HG03565 (cell line): Measurements from ENCODE around the gene MILR1.

Experiments used
- ATAC-seq: cut with Tn5 transposase; IDR thresholded peaks from one replicate; pipeline ENCODE4 v1.9.1; 2021; ENCODE audit warnings: mild to moderate bottlenecking, moderate library complexity; ENCODE audit not compliant: unreplicated experiment

MILR1 gene

DNA sequence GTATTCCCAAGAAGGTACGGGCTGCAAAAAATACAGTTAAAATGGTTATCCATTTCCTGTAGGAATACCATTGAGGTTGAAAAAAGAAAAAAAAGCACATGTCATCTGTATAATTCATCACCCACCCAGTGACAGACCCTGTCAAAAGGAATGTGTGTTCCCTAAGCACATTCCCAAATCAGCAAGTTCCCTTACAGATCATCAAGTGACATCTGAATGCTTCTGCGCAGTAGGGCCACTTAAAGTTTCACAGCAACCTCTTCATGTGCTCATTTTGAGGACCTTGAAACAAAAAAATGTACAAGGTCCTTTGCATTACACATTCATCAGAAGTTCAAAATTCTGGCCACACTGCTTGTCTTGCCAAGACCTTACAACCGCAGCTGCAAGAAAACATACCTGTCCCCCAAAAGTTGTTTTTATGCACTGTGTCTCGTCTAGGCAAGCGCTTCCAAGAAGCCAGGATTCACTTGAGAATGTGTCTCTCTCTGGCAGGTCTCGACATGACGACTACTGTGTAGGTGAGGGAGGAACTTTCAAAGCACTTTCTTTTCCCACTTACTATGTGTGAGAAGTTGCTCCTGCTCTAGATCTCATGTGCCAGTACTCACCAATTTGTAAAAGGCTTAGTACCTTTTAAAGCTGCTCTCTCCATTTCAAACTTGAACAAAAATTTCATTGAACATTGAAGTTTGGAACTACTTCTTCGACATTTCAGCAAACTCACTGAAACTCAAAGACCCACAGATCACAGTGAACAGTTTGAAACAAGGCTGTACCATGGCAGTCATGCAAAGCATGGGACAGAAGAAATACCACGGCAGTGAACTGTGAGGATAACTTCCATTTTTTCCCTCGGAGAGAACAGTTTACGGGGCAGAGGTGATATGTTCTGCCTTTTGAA lies 52.2 kb downstream of the MILR1 start:
- ATAC-seq = no peak

DNA sequence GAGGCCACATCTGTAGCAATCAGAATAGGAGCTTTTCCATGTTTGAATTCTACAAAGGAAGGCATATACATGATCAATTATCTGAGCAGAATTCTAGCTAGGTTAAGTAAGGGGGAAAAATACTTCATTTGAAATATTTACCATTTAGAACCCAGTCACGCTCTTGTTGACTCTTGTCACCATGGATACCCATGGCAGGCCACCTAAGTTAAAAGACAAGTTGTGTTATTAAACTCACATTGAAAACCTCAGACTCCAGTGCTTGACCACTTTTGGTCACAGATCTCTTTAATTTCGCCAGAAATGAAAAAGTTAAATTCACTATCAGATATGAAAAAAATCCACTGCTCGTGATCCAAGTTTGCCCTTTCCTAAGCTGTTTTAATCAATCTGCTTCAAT lies 53.1 kb downstream of the MILR1 start:
- ATAC-seq = no peak

DNA sequence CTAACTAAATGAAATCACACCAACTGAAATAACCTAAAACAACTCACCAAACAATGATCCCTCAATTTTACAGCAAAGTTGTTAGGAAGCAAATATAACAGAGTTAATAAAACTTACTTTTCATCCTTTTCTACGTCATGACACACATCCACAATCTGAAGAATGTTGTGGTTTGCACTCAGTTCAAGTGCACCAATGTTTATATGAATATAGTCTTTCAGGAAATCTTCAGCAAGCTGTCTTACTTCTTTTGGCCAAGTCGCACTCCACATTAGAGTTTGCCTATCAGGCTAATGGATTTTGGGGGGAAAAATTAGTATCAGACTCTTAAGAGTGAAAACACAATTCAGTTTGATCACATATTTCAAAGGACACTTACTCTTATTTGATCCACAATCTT lies 53.9 kb downstream of the MILR1 start:
- no peak for ATAC-seq

DNA sequence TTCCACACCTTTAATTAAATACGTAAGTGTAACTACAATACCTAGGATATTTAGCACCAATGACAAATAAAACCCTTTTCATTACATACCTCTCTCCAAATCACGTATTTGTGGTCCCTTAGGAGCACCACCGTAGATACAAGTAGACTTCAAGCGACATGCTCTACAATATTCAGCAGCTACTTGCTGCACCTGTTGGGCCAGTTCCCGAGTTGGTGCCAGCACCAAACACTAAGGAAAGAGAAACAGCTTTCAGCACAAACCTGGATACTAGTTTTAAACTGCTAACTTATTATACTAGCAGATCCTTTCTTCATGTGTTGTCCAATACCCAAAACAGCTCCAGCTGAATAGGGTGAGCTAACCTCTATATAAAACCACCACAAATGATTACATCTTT lies 54.4 kb downstream of the MILR1 start:
- no peak for ATAC-seq

DNA sequence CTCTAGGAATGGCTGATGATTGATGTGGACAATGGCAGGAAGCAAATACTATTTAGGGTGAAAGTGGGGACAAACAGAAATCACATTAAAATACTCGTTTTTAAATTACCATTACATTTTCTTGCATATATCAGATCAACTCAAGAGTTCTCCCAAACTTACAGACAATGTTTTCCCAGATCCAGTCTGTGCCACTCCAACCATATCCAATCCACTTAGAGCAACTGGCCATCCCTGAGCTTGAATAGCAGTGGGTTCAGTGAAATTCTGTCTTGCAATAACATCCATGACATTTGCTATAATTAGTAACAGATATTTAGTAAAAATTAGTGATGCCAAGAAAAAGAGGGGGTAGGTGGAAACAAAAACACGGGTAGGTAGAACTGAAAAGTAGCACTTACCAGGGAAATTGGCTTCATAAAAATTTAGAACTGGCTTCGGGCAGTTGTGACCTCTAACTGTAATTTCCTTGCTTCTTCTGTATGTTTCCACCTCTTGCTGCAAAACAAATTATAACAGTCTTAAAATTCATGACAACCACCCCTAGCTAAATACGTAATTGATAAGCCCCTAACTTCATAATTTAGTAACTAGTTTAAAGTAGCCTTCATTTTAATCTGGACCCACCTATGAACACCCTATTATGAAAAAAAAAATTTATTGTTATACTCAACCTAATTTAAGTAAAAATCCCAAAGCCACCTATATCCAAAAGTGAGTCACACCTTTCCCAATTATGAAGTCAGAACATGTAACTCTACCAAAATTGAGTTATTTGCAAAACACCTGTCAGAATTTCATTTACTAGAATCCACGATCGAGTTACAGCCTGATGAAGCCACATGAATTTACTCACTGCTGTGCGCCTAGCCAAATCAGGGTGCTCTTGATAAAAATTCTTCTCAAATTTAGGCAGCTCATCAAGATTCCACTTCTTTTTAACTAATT lies 55.2 kb downstream of the MILR1 start:
- no peak for ATAC-seq

DNA sequence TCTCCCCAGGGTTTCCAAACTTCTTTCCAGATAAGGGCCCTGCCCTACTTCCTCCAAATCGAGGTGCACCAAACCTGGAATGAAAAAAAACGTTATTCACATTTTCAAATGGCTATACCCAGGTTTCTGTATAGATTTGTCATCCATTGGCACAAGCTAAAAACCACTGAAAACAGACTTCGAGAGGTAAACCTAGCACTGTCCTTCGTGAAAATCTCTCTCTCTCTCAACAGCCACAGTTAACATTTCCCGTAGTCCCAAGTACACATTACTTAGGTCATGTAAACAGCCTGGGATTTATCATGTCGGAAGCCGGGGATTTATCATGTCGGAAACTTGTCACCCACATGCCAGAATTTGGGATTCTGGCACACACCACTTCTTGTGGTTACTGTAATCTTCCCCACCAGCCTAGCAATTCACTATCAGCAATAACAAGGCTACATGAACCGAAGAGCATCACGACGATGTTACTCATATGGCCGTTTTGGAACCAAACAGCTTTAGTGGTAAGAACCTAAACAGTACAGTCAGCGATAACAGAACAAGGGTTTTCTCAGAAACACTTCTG lies 55.9 kb downstream of the MILR1 start:
- no peak for ATAC-seq

DNA sequence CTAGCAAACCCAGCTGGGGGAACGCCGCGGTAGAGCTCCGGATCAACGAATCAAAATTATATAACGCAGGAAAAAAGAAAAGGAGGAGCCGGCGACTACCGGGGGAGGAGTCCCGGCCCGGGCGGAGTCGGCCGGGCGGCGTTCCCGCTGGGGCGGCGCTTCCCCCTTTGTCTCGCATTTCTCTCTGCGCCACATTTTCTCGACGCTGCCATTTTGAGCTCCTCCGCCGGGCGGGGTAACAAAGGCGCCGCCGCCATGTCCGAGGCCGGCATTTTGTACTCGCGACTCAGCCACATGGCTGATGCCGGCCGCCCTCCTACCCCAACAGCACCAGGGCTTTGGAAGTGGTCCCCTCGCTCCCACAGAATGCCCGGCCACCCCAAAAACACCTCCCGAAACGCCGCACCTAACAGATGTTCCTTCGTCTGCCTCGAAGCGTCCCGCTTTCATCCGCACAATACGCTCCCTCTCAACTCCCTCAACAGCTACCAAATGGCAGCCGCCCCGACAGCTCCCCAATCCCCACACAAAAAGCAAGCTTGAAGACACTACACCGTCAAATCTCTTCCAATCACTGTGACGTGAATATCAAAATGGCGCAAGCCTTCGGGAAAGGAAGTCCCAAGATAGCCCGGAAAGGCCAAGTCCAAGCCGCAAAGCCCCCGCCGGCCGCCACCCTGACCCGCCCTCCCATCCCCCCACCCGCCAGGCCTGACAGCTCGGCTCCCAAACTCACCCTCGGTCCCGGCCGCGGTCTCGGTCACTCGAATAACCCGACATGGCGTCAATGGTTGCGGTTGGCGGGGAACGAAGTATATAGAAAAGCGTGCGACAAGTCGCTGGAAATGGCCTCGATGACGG lies 56.7 kb downstream of the MILR1 start:
- no peak for ATAC-seq

DNA sequence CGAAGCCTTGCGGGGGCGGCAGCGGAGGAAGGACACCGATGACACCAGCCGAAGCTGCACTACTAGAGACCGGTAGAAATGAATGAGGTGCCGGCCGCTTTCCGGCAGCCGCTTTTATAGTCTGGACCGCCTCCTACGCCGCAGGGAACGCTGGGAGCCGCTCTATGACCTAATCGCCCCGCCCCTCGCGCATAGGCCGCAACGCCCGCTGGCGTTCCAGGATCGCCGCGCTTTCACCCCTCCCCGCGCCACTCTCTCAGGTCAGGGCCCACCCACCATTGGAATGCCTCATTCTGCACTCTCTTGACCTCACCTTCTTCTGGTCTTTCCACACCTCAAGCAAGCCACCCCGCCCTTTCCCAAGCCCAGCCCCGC lies 57.3 kb downstream of the MILR1 start, which contains the start of gene DDX5:
TSS of gene DDX5 (minus strand) at position 89 of the 375 bp plus-strand sequence. CDS start 170 bp downstream, outside the sequence.
- ATAC-seq = peak; percentile 50

DNA sequence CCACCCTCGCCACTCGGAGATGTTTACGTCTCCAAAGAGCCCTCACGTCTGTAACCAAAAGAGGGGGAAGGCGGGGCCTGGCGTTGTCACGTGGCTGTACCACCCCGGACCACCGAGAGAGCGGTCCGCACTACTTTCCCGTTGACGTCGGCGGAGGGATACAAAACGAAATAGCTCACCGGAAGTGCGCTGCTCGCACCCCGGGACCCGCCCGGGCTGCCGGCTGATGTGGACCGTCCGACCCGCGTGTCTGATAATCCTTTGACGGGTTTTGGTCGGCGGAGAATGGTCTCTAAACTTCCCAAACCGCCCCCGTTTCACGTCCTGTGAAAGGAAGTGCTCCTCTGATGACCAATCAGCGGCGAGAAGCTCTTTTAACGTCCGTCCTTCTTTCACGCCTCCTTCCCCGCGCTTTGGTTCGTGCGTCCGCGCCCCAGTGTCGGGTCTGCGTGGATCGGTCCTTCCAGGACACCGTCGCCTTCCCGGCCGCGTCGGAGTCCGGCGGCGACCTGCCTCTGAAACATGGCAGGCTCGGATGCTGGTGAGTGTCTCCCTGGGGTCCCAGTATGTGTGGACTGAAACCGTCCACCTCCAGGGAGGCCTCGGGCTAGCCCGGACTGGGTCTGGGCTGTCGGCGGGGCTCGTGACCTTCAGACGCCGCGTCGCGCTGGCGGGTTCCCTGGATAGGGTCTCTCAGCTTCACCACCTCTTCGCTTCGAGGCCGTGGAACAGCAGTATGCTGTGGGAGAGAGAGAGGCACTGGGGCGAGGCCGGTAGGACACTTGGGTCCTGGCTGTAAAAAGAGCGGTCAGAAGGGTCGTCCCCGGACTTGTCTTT lies 57.9 kb downstream of the MILR1 start, which contains the start of gene CEP95:
TSS of gene CEP95 (plus strand) at position 402 of the 837 bp plus-strand sequence. CDS start at position 523, 121 bp downstream.
- ATAC-seq = peak; percentile 39

DNA sequence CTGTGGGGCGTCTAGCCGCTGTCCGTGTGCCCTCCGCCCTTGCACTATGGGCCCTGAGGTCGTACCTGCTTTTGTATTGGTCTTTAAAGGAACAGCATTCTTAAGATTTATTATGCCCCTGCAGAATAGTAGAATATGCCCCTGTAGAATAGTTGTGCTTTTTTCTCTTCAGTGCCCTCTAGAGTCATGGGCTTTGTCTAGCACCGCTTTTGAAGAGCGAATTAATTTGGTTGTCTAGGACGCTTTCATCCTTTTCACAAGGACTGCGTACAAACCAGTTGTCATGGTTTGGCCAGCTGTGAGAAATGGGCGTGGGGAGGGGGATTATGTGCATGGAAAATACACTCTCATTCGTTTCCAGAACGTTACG lies 58.5 kb downstream of the MILR1 start:
- ATAC-seq = peak; percentile 18

DNA sequence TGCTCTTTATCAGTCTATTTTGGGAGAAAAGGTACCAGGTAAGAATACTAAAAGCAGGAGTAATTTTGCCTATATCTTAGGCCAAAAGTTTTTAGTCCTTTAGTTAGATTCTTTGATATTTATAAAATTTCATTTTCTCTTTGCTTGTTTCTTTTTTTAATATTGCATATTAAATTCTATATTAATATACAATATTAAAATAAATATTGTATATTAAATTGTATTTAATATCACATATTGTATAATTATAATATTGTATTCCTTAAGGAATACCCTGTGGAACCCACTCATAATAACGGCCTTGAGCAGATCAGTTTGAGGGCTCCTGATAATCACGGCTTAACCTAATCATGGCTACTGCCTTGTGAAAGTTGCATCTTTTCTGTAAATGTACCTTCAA lies 59.8 kb downstream of the MILR1 start:
- ATAC-seq = no peak

DNA sequence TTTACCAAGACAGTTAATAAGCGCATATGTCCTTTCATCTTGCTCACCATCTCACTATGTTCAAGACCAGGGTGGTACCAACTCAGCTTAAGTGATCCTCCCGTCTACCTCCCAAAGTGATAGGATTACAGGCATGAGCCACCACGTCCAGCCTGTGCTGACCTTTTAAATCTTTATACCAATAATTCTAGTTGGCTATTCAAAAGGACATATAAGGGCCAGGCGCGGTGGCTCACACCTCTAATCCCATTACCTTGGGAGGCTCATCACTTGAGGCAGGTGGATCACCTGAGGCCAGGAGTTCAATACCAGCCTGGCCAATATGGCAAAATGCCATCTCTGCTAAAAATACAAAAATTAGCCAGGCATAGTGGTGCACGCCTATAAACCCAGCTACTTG lies 60.3 kb downstream of the MILR1 start:
- ATAC-seq = no peak

DNA sequence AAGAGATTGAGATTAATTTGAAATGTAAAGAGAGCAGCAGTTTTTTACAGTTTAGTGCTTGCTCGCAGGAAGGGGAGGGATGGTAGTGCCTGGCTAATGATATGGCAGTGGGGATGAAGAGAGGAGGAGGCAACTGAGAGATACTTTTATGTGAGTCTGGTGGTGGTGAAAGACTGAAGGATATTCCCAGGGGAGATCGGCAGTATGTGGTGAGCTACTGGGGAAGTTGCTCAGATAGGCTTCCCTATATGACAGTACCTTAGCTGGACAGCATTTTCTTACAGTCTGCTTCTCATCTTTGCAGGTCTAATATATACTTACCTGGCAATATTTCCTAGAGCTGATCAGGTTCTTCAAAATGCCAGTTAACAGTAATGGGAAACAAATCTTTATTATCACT lies 66.5 kb downstream of the MILR1 start:
- no peak for ATAC-seq

DNA sequence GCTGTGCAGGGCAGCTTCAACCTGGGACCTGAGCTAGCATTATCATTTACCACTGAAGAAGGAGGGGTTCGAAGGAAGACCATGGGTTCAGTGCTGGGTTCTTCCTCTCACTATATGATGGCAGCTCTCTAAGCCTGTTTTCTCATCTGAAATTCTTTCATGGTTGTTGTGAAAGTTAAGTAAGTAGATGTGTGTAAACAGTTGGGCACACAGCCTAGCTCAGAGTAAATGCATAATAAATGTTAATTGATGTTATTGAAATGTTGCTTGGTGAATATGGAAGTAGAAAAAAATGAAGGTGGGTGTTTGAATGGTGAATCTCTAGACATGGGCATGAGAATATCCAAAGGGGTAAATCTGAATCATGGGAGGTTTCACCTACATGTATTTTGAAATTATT lies 66.9 kb downstream of the MILR1 start:
- no peak for ATAC-seq
